Activated CD4-positive, alpha-beta T cell treated with anti-CD3 and anti-CD28 coated beads, Interleukin-2, amount 50 U/mL, for 24 hours (primary cell): ENCODE results near the gene SPDYE3.
"Not testable (repeated sequence)": the region's sequence is repeated elsewhere in the genome, so short reads cannot be mapped to it uniquely, and the experiment has no call there.

Experiments
- DNase-seq, 2 donors: peaks; one replicate each; pipeline ENCODE4 v3.0.0-alpha.2; 2020; ENCODE audit warnings: low read depth in 1 of 2, low spot score in 1 of 2

Gene SPDYE3

GRCh38 chr7:100351657-100352058, 44.2 kb downstream of the SPDYE3 start:
- DNase-seq: no peak

- not testable (repeated sequence) for DNase-seq
These were observed 44.8 kb downstream of the SPDYE3 start for GRCh38 chr7:100352230-100352781.

GRCh38 chr7:100352984-100353684, 45.6 kb downstream of the SPDYE3 start:
- no peak for DNase-seq

DNA sequence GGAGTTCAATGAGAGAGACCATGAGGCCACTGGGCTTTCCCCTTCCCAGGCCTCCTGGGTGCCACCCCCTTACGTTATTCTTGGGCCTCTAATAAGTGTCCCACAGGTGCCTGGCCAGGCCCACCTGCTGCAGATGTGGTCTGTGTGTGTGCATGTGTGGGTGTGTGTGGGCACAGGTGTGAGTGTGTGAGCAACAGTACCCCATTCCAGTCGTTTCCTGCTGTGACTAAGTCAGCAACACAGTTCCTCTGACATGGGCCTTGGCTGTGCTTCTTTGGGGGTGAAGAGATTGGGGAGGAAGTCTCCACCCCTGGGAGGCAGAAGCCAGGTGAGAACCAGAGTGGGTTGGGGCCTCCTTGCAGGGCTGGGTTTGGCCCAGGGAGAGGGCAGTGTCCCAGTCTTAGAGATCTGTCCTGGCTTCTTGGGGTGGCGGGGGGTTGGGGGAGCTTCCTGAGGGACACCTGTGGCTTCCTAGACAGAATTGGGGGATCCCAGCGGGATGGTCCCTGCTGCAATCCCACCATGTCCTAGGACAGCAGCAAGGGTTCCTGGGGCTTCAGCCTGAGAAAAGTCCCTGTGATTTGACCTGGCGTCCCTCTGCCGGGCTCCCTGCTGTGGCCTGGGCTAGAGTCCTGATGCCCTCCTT, 46.3 kb downstream of the SPDYE3 start:
- DNase-seq: no peak

- DNase-seq: no peak
These were observed 49.0 kb downstream of the SPDYE3 start for GRCh38 chr7:100356416-100357068.

GRCh38 chr7:100357131-100357561, 49.6 kb downstream of the SPDYE3 start:
- DNase-seq: no peak

DNA sequence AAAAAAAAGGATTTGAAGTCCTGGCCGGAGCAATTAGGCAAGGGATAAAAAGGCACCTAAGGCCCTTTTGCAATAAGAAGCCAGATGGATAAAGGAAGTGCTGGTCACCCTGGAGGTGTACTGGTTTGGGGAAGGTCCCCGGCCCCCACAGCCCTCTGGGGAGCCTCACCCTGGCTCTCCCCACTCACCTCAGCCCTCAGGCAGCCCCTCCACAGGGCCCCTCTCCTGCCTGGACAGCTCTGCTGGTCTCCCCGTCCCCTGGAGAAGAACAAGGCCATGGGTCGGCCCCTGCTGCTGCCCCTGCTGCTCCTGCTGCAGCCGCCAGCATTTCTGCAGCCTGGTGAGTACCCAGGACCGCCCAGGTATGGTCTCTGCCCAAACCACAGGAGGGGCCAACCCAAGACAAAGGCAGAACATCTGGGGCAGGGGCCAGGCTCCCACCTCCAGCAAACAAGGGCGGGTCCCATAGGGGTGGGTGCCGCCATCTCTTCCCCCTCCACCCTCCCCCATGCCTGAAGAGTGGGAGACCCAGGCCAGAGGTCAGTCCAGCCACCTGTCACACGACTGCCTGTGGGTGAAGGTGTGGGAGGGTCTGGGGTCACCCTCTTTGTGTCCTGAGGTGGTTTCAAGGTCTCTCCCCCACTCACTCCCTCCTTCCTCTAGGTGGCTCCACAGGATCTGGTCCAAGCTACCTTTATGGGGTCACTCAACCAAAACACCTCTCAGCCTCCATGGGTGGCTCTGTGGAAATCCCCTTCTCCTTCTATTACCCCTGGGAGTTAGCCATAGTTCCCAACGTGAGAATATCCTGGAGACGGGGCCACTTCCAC, 50.7 kb downstream of the SPDYE3 start, which contains the start of gene PILRB:
Gene PILRB (plus strand): TSS at position 91 of the 830 bp plus-strand sequence. CDS start 186 bp downstream, at position 277.
- no peak for DNase-seq

DNA sequence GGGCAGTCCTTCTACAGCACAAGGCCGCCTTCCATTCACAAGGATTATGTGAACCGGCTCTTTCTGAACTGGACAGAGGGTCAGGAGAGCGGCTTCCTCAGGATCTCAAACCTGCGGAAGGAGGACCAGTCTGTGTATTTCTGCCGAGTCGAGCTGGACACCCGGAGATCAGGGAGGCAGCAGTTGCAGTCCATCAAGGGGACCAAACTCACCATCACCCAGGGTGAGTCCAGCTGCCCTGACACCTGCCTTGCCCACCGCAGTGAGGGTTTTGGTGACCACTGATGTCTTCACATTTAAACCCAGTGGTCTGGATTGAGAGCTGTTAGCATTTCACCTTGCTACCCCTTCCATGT, 51.3 kb downstream of the SPDYE3 start:
- no peak for DNase-seq

GRCh38 chr7:100360135-100360854, 52.8 kb downstream of the SPDYE3 start:
- DNase-seq: no peak

DNA sequence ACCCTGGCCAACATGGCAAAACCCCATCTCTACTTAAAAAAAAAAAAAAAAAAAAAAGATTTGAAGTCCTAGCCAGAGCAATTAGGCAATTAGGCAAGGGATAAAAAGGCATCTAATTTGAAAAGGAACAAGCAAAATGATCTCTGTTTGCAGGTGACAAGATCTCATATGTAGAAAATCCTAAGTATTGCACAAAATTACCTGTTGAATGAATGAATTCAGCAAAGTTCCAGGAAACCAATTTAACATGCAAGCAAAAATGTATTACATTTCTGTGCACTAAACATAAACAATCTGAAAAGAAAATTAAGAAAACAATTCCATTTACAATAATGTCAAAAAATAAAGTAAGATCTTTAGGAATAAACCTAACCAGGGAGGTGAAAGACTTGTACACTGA, 55.6 kb downstream of the SPDYE3 start:
- no peak for DNase-seq

GRCh38 chr7:100363797-100364196, 56.3 kb downstream of the SPDYE3 start:
- not testable (repeated sequence) for DNase-seq

GRCh38 chr7:100364480-100364879, 57.0 kb downstream of the SPDYE3 start:
- DNase-seq: no peak

GRCh38 chr7:100365998-100366367, 58.5 kb downstream of the SPDYE3 start:
- not testable (repeated sequence) for DNase-seq

GRCh38 chr7:100366411-100367250, 59.1 kb downstream of the SPDYE3 start:
- DNase-seq: no peak

DNA sequence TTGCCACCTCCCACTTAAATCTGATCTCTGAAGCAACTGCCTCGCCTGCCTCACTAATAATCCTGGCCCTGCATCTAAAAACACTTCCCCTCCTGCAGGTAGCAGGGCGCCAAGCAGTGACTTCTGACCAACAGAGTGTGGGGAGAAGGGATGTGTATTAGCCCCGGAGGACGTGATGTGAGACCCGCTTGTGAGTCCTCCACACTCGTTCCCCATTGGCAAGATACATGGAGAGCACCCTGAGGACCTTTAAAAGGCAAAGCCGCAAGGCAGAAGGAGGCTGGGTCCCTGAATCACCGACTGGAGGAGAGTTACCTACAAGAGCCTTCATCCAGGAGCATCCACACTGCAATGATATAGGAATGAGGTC, 59.7 kb downstream of the SPDYE3 start:
- no peak for DNase-seq

DNA sequence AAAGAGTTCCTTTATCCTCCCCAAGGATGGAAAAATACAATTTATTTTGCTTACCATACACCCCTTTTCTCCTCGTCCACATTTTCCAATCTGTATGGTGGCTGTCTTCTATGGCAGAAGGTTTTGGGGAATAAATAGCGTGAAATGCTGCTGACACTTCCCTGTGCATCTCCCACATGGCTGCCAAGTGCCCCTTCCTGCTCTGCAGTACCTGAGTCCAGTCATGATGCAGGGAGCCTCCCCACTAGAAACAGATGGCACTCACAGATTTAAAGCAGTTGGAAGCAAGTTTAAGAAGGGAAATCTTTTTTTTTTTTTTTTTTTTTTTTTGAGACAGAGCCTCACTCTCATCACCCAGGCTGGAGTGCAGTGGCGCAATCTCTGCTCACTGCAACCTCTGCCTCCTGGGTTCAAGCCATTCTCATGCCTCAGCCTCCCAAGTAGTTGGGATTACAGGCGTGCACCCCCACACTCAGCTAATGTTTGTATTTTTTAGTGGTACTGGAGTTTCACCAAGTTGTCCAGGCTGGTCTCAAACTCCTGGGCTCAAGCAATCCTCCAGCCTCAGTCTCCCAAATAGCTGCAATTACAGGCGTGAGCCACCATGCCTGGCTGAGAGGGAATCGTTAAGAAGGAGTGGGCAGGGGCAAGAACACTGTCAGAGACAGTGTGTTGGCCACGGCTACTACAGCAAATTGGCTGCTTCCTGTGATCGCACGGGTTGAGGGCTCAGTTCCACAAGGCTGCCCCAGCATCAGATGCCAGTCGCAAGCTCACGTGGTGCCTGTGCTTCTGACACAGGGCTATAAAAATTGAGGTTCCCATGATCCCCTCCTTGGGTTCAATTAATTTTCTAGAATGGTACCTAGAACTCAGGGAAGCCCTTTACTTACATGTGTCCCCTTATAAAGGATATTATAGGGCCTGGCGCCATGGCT, 60.4 kb downstream of the SPDYE3 start:
- no peak for DNase-seq

- DNase-seq: no peak
These were observed 61.6 kb downstream of the SPDYE3 start for GRCh38 chr7:100369105-100369504.

DNA sequence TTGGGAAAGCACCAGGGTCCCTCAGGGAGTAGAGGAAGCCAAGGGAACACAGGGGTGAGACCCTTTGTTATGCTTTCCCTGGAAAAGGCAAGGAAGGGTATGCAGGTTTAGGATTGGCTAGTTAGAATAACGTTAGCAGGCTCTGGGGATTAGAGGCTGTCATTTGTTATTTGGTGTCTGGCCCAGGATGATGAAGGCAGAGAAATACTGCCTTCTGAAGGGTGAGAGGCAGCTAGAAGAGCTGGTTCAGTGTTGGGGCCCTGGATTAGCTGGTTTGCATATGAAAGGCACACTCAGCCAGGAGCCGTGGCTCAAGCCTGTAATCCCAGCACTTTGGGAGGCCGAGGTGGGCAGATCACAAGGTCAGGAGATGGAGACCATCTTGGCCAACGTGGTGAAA, 62.8 kb downstream of the SPDYE3 start:
- no peak for DNase-seq

DNA sequence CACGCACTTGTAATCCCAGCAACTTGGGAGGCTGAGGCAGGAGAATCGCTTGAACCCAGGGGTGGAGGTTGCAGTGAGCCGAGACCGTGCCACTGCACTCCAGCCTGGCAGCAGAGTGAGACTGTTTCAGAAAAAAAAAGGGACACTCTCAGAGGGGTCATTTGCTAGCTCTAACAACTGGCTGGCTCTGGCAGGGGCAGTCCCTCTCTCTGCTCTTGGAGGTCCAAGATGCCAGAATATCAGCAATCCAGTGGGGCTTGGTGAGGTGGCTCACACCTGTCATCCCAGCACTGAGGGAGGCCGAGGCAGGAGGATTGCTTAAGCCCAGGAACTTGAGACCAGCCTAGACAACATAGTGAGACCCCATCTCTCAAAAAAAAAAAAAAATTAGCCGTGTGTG, 63.2 kb downstream of the SPDYE3 start:
- DNase-seq: no peak
